GM23338 (cell line): ENCODE results near the gene TARS2. TPM values are rescaled to one million over a fixed set of nuclear protein-coding genes. Genes with fewer than 3 reads are reported as not detected.

Experiments
- ATAC-seq: fragments of 200-7000 bp; cut with Tn5 transposase; 3 replicates; pipeline ENCODE4 v1.9.1; 2020
- DNase-seq: peaks from one replicate; pipeline ENCODE4 v3.0.0-alpha.2; 2015; ENCODE audit warnings: low spot score
- H2AFZ ChIP-seq: fragments of 200-600 bp; sonication (generic); 2 replicates; pipeline ENCODE4 v1.8.0; 2016; ENCODE audit warnings: antibody characterized with exemption, mild to moderate bottlenecking, moderate library complexity
- H3F3A ChIP-seq: fragments of 200-600 bp; sonication (generic); replicated peaks from 2 replicates; pipeline ENCODE4 v1.8.0; 2017; ENCODE audit warnings: antibody characterized with exemption, mixed run types, low read depth
- H3K27ac ChIP-seq: fragments of 200-600 bp; sonication (generic); 2 replicates; pipeline ENCODE4 v1.6.1; 2016; ENCODE audit warnings: low read depth
- H3K27me3 ChIP-seq: fragments of 200-600 bp; sonication (generic); 2 replicates; pipeline ENCODE4 v1.8.0; 2016; ENCODE audit warnings: mild to moderate bottlenecking, mixed run types, moderate library complexity; ENCODE audit not compliant: insufficient read depth
- H3K36me3 ChIP-seq: fragments of 200-600 bp; sonication (generic); 2 replicates; pipeline ENCODE4 v1.8.0; 2016; ENCODE audit warnings: mild to moderate bottlenecking; ENCODE audit not compliant: insufficient read depth
- H3K4me1 ChIP-seq: fragments of 200-600 bp; sonication (generic); 2 replicates; pipeline ENCODE4 v1.8.0; 2016; ENCODE audit warnings: mild to moderate bottlenecking, moderate library complexity; ENCODE audit not compliant: insufficient read depth
- H3K4me2 ChIP-seq: fragments of 200-600 bp; sonication (generic); 2 replicates; pipeline ENCODE4 v1.7.1; 2017; ENCODE audit warnings: mixed run types
- H3K4me3 ChIP-seq: fragments of 200-600 bp; sonication (generic); 2 replicates; pipeline ENCODE4 v1.6.1; 2016; ENCODE audit warnings: mixed run types
- H3K79me2 ChIP-seq: fragments of 200-600 bp; sonication (generic); replicated peaks from 2 replicates; pipeline ENCODE4 v1.8.0; 2017; ENCODE audit warnings: mild to moderate bottlenecking; ENCODE audit not compliant: insufficient read depth
- H3K9me2 ChIP-seq: fragments of 200-600 bp; sonication (generic); 2 replicates; pipeline ENCODE4 v1.8.0; 2017; ENCODE audit not compliant: insufficient read depth
- H4K20me1 ChIP-seq: fragments of 200-600 bp; sonication (generic); replicated peaks from 2 replicates; pipeline ENCODE4 v1.8.0; 2017; ENCODE audit warnings: mild to moderate bottlenecking; ENCODE audit not compliant: insufficient read depth
- H3K27ac Mint-ChIP-seq: 2 replicates; pipeline ENCODE4 v1.8.0; 2020; ENCODE audit warnings: inconsistent platforms, mild to moderate bottlenecking, moderate library complexity, mixed read lengths
- H3K27me3 Mint-ChIP-seq: 3 replicates; pipeline ENCODE4 v1.8.0; 2022; ENCODE audit warnings: low read depth, mild to moderate bottlenecking, moderate library complexity, mixed read lengths, inconsistent platforms; ENCODE audit not compliant: insufficient read depth, poor library complexity
- H3K36me3 Mint-ChIP-seq: 3 replicates; pipeline ENCODE4 v1.8.0; 2021; ENCODE audit warnings: low read depth, mild to moderate bottlenecking, inconsistent platforms, moderate library complexity, mixed read lengths
- H3K4me1 Mint-ChIP-seq: 3 replicates; pipeline ENCODE4 v1.8.0; 2020; ENCODE audit warnings: mild to moderate bottlenecking, inconsistent platforms, mixed read lengths
- H3K4me3 Mint-ChIP-seq: 3 replicates; pipeline ENCODE4 v1.8.0; 2021; ENCODE audit warnings: moderate library complexity, mild to moderate bottlenecking, inconsistent platforms, mixed read lengths
- H3K9me3 Mint-ChIP-seq: 3 replicates; pipeline ENCODE4 v1.8.0; 2020; ENCODE audit warnings: moderate library complexity, mild to moderate bottlenecking, inconsistent platforms, mixed read lengths
- CREB1 ChIP-seq: fragments of 250-450 bp; sonication (Bioruptor Pico); IDR thresholded peaks from 2 replicates; pipeline ENCODE4 v1.5.0; 2020; ENCODE audit warnings: low read depth, mild to moderate bottlenecking, moderate library complexity
- CTCF ChIP-seq, 2 experiments: fragments of 200-600 bp in 1 of 2; sonication (generic) in 1 of 2; conservative IDR thresholded peaks; 2 replicates each; pipeline versions ENCODE4 v1.5.1 to v1.6.1; 2016 to 2017; ENCODE audit warnings: antibody characterized with exemption in 2 of 2, low read depth in 2 of 2, mild to moderate bottlenecking in 2 of 2, moderate library complexity in 1 of 2
- EZH2 ChIP-seq: fragments of 200-600 bp; sonication (generic); IDR thresholded peaks from one replicate; pipeline ENCODE4 v1.8.0; 2017; ENCODE audit warnings: antibody characterized with exemption, mild to moderate bottlenecking, low read depth; ENCODE audit not compliant: unreplicated experiment
- NANOG ChIP-seq: IDR thresholded peaks from 2 replicates; pipeline ENCODE4 v1.6.1; 2016; ENCODE audit warnings: antibody characterized with exemption, borderline replicate concordance
- ZNF114 ChIP-seq: fragments of 250-450 bp; sonication (Bioruptor Pico); IDR thresholded peaks from 2 replicates; pipeline ENCODE4 v1.5.0; 2020; ENCODE audit warnings: mild to moderate bottlenecking, moderate library complexity
- ZNF331 ChIP-seq: fragments of 250-450 bp; sonication (Bioruptor Pico); IDR thresholded peaks from 2 replicates; pipeline ENCODE4 v1.5.0; 2020; ENCODE audit warnings: low read depth, mild to moderate bottlenecking, moderate library complexity
- ZNF462 ChIP-seq: fragments of 250-450 bp; sonication (Bioruptor Pico); IDR thresholded peaks from 2 replicates; pipeline ENCODE4 v1.5.0; 2020; ENCODE audit warnings: mild to moderate bottlenecking, moderate library complexity
- polyA plus RNA-seq: library from polyadenylated mRNA; unstranded; fragments of >200 nt; fragmentation: Nextera tagmentation; extraction: Ambion mirVana; gene quantifications from 2 replicates; pipeline ENCODE4 v1.2.1, GENCODE V29; 2016
- total RNA-seq: library from RNA; depleted of rRNA; stranded (reverse); fragments of >200 nt; shearing (Covaris generic); gene quantifications from 2 replicates; pipeline ENCODE4 v1.2.3, GENCODE V29; 2014
- TF ChIP-seq, protein P1 (sequence below): IDR thresholded peaks from one replicate; pipeline ENCODE4 v1.6.1; 2018; ENCODE audit warnings: antibody characterized with exemption; ENCODE audit not compliant: unreplicated experiment

Gene TARS2
- total and polyA plus RNA-seq, 2 experiments from 2014 or later, result 19.5 to 28.4 TPM

DNA sequence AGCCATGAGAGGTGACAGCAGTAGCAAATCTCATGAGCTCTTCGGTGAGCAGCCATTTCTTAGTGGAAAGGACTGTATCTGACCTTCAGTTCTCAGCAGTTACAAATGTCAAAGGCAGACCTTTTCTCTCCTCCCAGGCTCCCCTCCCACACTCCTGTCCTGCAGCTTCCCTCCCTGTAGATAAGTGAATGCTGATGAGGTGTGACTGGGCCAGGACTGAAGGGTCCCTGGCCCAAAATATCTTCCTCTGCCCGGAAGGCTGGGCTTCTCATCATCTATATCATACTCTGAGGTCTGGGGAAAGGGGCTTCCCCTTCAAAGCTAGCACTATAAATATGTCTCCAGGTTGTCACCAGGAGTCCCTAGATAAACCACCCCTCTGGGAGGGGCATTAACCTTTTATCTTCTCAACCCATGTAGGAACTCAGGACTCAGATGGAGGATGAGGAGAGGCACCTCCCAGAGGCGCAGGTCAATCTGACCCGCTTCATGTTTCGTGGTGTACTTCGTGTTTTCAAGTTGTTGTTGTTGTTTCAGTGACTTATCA is 58.3 kb downstream of the TARS2 start (continued):
- TF ChIP-seq CTCF (conservative IDR thresholded peaks at IDR 0.05; ENCODE audit: low read depth in 2 of 2), result no peak
- no peak for TF ChIP-seq ZNF114 (CRISPR knock-in tag)
- TF ChIP-seq CREB1, result no peak
- TF ChIP-seq EZH2, result no peak

DNA sequence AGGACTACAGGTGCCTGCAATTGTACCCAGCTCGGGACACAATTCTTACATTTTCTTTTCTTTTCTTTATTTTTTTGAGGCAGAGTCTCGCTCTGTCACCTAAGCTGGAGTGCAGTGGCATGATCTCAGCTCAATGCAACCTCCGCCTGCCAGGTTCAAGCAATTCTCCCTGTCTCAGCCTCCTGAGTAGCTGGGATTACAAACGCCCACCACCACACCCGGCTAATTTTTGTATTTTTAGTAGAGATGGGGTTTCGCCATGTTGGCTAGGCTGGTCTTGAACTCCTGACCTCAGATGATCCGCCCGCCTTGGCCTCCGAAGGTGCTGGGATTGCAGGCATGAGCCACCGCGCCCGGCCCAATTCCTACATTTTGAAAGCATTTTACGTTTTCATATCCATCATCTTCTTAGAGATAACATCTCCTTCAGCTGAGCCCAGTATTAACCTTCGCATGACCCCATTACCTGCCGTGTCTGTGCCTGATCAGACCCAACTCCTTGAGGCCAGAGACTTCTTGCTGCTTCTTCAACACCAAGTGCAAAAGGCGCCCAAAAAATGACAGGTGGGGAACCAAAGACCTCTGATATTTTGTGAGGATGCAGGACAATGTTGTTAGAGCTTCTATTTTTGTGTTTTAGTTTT is 59.2 kb downstream of the TARS2 start:
- Histone ChIP-seq H3F3A (peaks cover 9% of the 10 kb centered on the region), H3K9me2 (no peaks in the 10 kb centered on the region), H3K27me3 (peaks cover 30% of the 10 kb centered on the region), H3K4me1 (no peaks in the 10 kb centered on the region; the same call in 1 of the 2 replicates), H3K27ac (no peak overlapping the region), H3K79me2 (no peaks in the 10 kb centered on the region), H3K4me3 (no peak overlapping the region), H2AFZ (no peak overlapping the region), H3K36me3 (no peaks in the 10 kb centered on the region), H3K4me2 (no peak overlapping the region), H4K20me1 (no peaks in the 10 kb centered on the region)
- Mint-ChIP-seq H3K4me1 (peaks cover 13% of the 10 kb centered on the region), H3K27ac (no peak overlapping the region), H3K27me3 (peaks cover 29% of the 10 kb centered on the region), H3K4me3 (no peak overlapping the region), H3K36me3 (no peaks in the 10 kb centered on the region; the same call in 2 of the 3 replicates), H3K9me3 (no peaks in the 10 kb centered on the region)
- DNase-seq, result peak; percentile 1
- ATAC-seq, result no peak
- TF ChIP-seq, protein P1, sequence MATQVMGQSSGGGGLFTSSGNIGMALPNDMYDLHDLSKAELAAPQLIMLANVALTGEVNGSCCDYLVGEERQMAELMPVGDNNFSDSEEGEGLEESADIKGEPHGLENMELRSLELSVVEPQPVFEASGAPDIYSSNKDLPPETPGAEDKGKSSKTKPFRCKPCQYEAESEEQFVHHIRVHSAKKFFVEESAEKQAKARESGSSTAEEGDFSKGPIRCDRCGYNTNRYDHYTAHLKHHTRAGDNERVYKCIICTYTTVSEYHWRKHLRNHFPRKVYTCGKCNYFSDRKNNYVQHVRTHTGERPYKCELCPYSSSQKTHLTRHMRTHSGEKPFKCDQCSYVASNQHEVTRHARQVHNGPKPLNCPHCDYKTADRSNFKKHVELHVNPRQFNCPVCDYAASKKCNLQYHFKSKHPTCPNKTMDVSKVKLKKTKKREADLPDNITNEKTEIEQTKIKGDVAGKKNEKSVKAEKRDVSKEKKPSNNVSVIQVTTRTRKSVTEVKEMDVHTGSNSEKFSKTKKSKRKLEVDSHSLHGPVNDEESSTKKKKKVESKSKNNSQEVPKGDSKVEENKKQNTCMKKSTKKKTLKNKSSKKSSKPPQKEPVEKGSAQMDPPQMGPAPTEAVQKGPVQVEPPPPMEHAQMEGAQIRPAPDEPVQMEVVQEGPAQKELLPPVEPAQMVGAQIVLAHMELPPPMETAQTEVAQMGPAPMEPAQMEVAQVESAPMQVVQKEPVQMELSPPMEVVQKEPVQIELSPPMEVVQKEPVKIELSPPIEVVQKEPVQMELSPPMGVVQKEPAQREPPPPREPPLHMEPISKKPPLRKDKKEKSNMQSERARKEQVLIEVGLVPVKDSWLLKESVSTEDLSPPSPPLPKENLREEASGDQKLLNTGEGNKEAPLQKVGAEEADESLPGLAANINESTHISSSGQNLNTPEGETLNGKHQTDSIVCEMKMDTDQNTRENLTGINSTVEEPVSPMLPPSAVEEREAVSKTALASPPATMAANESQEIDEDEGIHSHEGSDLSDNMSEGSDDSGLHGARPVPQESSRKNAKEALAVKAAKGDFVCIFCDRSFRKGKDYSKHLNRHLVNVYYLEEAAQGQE, result no peak
- TF ChIP-seq ZNF114 (CRISPR knock-in tag) (no peak), ZNF331 (CRISPR knock-in tag) (no peak), CTCF (conservative IDR thresholded peaks at IDR 0.05; ENCODE audit: low read depth in 2 of 2) (no peak), NANOG (no peak), ZNF462 (CRISPR knock-in tag) (no peak)
